ENCODE results near the gene KCNN3.

KCNN3 gene

DNA sequence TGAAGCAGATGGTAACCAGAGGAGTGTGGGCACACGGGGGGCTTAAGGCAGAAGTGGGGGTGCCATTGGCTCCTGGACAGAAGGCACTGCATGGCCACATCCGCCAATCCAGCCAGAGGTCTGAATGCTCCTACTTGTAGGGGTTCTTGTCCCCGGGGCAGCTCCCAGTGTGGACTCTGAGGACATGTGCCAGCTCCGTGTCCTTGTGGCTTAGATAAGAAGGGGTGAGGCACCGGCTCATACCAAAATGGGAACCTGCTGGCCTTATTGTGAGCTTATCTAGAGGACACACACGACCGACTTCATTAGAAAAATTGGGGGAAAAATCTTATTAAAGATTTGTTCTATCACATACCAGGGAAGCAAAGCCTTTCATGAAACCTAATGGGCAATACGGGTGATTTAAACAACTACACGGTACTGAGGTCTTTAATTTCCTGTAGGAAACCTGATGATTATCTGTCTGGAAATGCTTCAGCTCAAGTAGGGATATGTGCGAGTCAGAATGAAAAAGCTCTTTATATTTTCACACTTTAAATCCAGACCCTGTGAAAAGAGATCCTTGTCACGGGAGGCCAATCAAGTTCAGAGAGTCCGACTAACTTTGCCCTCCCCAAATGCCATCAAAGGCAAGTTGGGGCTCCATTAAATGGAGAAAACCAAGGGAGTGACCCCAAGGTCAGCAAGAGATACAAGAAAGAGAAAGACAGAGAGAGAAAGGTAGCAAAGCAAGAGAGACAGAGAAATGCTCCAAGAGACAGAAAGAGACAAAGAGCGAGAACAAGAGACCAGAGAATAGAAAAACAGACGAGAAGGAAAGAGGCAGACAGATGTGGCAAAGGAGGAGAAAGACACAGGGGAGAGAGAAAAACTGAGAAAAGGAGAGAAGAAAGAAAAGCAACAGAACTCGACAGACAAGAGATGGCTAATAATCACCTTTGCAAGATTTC is 14.1 kb upstream of the KCNN3 start:
- in situ Hi-C loops (cut with HindIII; ENCODE audit: low pct_ligation_motif_present, low pct_unique_long_range_greater_than_20kb, low sequenced_read_pairs) = no loop called here
- DNase-seq = no peak

DNA sequence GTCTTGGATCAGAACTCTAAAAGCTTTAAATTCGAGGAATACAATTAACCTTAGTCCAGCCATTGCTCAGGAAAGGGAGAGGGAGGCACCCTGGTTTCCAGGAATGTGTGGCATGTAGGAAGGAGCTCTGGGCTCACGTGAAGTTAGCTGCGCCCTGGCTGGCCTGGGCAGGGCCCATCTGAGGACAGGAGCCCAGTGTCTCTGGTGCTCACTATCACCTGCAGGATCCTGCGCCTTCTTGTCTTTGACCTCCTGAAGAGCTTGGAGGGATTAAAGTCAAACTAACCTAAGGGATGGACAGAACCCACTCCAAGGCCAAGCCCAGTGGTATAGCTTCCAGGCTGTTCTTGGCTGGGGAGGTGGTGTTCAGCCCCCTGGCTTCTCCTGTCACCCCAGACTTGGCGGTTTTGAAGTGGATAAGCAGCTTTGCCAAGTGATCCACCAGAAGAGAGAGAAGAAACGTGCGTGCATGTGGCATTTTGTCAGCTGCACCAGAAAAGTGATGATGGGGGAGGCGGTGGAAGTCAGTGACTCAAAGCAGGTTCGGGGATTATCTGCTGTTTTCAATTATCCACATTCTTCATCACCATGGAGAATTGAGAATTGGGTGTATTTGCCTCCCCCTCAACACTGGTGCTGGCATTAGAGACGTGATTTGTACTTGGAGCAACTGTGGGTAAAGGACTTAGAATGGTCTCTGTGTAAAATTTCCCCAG is 11.9 kb upstream of the KCNN3 start:
- in situ Hi-C loops (cut with HindIII; ENCODE audit: low pct_ligation_motif_present, low pct_unique_long_range_greater_than_20kb, low sequenced_read_pairs) = no loop called here
- DNase-seq = peak; percentile 7

DNA sequence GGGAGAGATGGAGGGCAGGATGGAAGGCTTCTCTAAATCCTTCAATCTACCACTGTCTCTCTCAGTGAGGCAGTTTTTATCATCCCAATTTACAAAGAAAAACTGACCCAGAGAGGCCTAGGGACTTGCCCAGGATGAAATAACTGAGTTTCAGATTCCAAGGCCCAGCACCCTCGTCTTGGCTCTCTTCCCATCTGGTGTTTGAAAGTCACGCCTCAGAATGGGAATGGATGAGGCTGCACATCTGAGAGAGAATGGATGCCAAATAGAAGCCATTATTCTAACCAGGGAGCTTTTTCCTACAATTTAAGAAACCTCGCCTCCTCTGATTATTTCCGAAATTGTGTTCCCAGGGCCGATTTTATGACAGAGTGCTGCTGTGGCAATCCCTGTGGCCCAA is 10.6 kb upstream of the KCNN3 start:
- in situ Hi-C loops (cut with HindIII; ENCODE audit: low pct_ligation_motif_present, low pct_unique_long_range_greater_than_20kb, low sequenced_read_pairs) = no loop called here
- DNase-seq = no peak

DNA sequence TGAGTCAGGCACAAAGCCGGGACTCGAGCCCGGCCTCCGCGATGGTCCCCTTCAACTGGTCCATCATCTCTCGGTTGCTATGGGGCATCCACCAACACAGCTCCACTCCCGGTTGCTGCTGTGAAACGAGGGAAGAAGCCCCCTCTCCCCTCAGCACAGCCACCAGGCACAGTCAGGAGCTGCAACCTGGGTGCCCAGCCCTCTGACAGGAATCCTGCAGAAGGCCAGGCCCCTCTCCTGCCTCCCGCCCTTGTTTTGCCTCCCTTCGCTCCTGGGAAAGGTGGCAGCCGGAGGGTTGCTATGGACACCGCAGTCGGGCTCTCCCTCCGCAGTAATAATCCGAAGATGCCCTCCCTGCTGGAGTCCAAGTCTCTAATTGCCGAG is 8.9 kb upstream of the KCNN3 start:
- in situ Hi-C loops (cut with HindIII; ENCODE audit: low pct_ligation_motif_present, low pct_unique_long_range_greater_than_20kb, low sequenced_read_pairs) = no loop called here
- DNase-seq = no peak

DNA sequence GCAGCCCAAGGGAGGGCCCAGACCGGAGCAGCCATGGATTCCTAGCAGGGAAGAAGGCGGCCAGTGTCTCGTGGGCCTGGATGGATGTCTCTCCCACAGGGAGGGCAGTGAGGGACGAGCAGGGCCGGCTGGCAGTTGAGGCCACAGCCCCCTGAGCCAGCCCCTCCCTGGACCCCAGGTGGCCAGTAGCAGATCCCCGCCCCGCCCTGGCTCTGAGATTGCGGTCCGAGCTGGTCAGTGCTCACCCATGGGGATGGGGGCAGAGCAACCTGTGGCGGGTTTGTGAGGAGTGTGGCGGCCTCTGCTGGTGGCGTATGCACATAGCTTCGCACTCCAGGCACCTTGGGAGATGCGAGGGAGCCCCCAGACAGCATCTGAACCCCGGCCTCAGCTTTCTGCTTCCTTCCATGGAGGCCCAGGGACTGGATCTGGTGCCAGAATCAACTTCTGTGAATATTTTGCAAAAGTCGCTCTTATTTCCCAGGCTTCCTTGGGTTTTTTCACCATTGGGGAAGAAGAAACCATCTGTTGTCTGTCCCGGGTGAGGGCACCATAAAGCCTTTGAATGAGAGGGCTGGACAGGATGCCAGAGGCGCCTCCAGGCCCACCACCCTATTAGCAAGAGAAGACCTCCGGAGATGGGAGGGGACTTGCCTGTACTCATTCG is 8.4 kb upstream of the KCNN3 start:
- in situ Hi-C loops (cut with HindIII; ENCODE audit: low pct_ligation_motif_present, low pct_unique_long_range_greater_than_20kb, low sequenced_read_pairs) = no loop called here
- DNase-seq = peak; percentile 74

DNA sequence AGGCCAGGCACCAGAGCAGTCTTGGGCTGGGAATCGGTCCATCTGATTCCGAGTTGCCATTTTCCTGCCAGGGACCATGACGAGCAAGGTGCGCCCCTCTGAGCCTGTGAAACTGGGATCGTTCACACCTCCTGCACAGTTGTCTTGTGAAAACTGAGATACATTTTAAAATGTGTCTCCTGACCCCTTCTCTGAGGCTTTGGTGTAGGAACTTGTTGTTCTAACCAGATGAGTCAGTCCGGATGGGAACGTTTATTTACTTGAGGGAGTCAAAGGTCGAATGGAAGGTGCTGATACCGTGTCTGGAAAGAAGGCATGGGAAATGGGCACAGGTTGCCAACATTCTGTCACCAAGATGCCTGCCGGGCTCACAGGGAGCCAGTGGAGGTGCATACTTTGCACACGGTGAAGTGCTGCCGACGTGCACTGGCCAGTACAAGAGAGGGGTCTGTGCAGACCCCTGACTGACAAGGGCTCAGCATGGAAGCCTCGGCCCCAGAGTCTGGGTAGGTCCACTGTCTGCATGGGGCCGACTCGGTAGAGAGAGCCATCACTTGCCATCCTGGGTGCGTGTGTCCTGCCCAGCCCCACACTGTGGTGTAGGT is 7.4 kb upstream of the KCNN3 start:
- in situ Hi-C loops (cut with HindIII; ENCODE audit: low pct_ligation_motif_present, low pct_unique_long_range_greater_than_20kb, low sequenced_read_pairs) = no loop called here
- DNase-seq = no peak

DNA sequence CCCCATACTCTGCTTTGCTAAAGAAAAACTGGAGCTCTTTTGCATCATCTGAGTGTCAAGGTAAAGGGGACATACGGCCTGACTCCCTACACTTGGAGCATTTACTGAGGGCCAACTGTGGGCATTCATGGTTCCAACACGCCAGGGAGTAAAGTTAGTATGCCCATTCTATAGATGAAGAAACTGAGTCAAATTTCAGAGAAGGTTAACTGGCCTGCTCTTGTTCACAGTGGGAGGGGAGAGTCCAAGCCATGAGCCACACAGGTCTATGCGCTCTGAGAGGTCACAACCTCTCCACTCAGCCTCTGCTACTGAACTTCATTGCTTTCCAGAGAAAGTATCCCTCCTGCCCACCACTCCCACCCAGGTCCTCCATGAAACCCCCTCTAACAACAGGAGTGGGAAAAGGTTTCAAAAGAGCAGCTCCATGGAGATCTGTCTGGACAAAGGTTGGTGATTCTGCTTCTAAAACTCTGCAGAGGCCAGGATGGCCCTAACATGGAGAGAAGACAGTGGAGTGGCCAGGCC is 6.8 kb upstream of the KCNN3 start:
- no peak for DNase-seq
- in situ Hi-C loops (cut with HindIII; ENCODE audit: low pct_ligation_motif_present, low pct_unique_long_range_greater_than_20kb, low sequenced_read_pairs) = no loop called here

DNA sequence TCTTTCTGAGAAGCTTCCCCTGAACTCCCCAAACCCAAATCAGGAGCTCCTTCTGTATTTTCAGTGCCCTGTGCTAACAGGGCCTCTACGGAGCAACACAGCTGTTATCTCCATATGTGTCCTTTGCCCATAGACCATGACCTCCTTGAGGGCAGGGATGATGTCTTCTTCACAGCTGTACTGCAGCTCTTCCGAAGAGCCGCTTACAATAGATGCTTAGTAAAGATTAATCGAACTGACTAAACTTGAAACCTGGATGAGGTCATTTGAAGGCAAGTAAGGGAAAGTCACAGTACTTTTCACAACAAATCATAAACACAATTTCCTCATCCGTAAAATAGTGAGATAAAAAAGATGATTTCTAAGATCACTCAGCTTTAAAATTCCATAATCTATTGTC is 4.4 kb upstream of the KCNN3 start:
- in situ Hi-C loops (cut with HindIII; ENCODE audit: low pct_ligation_motif_present, low pct_unique_long_range_greater_than_20kb, low sequenced_read_pairs) = no loop called here
- DNase-seq = no peak

DNA sequence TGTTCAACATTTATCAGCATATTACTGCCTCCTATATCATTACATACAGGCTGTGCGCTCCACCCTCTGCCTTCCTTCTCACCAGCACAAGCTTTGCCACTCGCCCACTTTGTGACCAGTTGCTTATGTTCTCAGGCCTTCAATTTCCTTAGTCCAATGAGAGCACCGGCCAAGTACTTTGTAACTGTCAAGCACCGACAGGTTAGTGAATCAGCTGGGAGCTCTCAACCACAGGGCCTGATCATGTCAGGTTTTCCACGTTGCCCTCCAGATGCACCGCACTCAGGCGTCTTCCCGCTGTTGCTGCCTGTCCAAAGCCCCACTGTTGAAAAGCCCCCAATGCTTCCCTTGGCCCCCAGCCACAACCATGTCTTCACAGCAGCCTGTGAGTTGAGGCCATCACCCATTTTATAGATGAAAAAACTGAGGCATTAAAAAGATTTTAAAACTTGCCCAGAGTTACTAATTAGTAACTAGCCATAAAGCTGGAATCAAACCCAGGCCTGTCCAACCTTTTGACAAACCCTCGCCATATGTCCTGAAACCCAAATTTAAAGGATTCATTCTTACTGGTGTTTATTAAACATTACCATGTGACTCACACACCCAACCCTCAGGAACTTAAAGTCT is 3.4 kb upstream of the KCNN3 start:
- no peak for DNase-seq
- in situ Hi-C loops (cut with HindIII; ENCODE audit: low pct_ligation_motif_present, low pct_unique_long_range_greater_than_20kb, low sequenced_read_pairs) = no loop called here

DNA sequence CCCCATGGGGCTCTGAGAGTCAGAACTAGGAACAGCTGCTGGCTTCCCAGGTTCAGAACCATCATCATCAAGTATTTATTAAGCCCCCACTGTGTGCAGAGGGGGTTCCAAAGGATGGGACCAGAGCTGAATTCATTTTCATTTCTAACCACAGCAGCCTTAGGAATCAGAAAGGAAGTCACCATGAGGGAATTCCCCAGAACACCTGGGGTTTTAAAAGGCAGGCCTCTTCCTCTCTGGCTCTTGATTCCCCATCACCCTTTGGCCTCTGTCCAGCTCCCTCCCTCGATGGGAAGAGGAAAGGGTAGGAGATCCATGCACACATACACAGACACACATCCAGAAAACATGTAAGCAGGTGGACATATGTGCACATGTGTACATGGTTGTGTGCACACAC is 1.3 kb upstream of the KCNN3 start:
- DNase-seq = no peak
- in situ Hi-C loops (cut with HindIII; ENCODE audit: low pct_ligation_motif_present, low pct_unique_long_range_greater_than_20kb, low sequenced_read_pairs) = no loop called here

DNA sequence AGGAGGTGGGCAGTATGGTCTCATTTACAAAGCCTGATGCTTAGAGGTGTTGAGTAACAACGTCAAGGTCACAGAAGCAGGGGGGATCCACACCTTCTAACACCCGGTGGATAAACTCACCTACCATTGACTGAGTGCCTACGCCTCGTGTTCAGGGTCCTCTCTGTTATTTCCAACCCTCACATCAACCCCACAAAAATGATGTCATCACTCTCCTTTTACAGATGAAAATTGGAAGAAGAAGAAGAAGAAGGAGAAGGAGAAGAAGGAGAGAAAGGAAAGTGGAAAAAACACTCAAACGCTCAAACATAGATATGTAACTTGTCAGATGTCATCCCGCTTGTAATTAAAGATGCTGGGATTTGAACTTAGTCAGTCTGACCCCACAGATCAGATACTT is 653 bp upstream of the KCNN3 start:
- DNase-seq = no peak
- in situ Hi-C loops (cut with HindIII; ENCODE audit: low pct_ligation_motif_present, low pct_unique_long_range_greater_than_20kb, low sequenced_read_pairs) = no loop called here

DNA sequence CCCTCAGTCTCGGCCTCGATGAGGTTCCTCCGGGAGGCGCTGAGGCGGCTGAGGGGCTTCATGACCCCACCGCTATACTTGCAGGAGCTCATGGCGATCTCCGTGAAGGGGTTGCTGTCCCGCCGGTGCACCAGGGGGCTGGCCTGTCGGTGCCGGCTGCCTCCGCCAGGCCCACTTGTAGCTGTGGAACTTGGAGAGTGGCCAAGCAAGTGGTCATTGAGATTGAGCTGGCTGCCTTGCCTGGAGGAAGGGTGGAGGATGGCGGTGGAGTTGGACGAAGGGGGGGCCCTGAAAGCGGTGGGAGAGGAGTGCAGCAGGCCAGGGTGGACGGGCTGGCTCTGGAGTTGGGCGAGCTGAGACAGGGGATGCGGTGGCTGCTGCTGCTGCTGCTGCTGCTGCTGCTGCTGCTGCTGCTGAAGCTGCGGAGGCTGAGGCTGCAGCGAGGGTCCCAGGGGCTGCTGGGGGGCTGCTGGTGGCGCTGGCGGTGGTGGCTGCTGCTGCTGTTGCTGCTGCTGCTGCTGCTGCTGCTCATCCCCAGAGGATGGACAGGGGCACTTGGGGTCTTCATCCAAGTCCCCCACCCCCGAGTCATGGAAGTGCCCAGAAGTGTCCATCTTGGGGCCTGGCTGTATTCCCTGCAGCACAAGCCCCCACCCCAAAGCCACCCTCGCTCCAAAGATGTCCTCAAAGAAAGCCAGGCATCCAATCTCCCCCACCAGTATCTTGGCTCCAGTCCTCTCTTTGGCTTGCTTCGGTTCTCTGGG is 548 bp downstream of the KCNN3 start:
- no peak for DNase-seq

DNA sequence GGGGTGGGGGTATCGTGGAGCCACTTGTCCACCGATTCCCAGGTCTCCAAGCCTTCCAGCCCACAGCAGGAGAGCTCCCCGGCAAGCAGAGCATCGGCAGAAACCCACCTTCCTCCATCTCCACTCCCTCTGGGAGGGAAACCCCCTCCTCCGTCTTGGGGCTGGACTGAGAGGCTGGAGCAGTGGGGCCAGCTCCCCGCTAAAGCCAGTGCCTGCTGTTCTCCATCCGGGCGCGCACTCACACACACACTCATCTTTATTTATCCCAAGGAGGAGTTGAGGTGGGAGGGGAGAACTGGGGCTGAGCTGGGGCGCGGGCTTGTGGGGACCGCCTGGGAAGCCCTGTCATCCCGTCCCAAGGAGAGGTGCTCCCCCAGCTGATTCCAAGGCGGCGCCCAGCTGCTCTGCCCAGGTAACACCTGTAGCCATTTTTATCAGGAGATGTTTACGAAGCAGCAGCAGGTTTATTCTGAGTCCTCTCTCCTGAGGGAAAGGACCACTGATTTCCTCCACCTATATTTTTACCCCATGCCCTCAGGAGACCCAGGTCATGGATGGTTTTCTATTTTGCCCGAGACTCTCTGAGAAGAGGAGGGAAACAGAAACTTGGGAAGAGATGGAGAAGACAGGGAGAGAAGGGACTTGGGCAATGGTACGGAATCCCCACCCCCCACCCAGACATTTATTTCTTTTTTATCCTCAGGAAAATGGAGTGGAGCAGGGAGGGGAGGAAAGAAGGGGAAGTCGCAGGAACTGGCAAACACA is 2.1 kb downstream of the KCNN3 start:
- in situ Hi-C loops (cut with HindIII; ENCODE audit: low pct_ligation_motif_present, low pct_unique_long_range_greater_than_20kb, low sequenced_read_pairs) = no loop called here
- DNase-seq = no peak

More for the DNA sequence above, 548 bp downstream of the KCNN3 start:
- in situ Hi-C loops (cut with HindIII; ENCODE audit: low pct_ligation_motif_present, low pct_unique_long_range_greater_than_20kb, low sequenced_read_pairs) = no loop called here

DNA sequence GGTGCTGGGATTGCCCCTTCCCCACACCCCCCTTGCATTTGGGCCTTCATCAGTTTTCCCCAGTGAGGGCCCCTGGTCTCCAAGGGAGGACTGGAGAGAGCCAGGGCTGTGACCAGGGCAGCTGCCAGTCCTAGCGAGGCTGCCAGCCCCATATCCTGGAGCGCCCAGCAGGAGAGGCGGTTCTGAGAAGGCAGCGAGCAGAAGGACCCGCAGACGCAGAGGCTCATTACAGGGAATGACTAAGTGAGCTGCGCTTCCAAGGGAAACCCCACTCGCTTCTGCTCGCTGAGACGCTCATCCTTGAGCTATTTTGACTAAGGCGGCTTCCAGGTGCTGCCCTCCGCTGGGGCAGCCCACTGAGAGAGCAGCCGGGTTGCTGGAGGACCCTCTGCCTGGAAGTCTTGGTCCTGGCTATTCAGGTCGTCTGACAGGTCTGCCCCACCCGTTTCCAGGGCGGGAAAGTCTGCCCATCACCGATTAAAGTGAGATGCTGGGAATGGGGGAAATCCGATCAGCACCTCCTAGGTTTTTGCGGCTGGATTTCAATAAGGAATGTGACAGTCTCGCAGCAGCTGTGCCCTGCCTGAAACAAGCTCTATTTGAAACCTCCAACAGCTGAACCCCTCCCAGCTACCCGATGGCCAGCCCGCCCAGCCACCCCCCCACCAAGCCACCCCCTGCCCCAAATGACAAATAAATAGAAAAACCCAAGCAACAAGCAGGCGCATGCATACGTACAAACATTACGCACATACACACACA is 2.8 kb downstream of the KCNN3 start:
- in situ Hi-C loops (cut with HindIII; ENCODE audit: low pct_ligation_motif_present, low pct_unique_long_range_greater_than_20kb, low sequenced_read_pairs) = no loop called here
- peak; percentile 72 for DNase-seq

DNA sequence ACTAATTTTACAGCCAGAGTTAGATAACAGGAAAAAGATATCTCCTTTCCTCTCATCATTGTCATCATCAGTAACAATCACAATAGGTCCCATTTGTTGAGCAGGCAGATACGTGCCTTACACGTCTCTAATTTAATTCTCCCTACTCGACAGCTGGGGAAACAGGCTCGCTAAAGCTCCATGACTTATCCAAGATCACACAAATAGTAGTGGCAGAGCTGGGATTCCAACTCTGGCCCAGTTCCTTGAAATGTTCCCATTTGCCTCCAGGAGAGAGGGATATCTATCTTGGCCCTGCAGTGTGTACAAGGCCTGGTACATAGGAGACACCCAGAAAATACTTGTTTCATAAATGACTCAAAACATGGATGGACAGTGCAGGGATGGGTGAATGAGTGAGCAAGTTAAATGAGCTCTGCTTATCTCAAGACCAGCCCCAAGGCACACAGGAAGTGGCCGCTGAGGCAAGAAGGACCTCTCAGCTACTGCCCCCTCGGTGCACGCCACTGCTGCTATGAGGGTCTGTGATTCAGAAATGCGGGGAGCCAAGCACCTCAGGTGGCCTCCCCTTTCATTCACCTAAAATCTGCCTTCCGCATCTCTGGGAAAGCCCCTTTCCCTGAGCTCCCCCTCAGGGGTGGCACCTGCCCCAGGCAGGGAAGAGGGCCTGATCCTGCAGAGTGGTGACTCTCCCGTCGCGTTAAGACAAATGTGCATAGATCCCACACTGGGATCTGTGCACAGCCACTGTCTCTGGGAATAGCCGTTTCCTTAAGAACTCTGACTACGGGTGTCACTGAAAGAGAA is 3.6 kb downstream of the KCNN3 start:
- in situ Hi-C loops (cut with HindIII; ENCODE audit: low pct_ligation_motif_present, low pct_unique_long_range_greater_than_20kb, low sequenced_read_pairs) = no loop called here
- DNase-seq = no peak
